ENCODE measurements around the gene CDH2. TPM values are rescaled to one million over a fixed set of nuclear protein-coding genes. Genes with fewer than 3 reads are reported as not detected.
A peak's percentile ranks its signal among the peaks of the same experiment; 100 is the strongest.

Gene CDH2
- total and polyA plus RNA-seq, 4 donors: 0.14 to 5.0 (median 0.87) TPM

DNA sequence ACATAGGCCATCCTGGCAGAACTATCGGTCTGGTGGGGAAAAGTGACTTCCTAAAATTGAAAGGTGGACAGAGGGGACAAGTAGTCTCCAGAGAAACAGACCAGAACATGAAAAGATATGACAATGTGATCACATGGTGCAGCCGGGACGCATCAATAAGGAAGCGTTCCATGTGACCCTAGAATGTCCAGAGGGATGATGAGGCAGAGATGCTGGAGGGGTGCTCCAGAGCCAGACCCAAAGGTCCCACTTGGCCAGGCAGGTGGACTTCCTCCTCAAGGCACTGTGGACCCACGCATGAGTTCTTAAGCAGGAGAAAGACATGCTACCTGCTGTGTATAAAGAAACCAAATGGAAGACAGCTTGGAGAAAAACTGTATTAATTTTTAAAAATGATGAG lies 50.2 kb downstream of the CDH2 start:
- no peak overlapping the region for H3K9ac ChIP-seq (ENCODE audit: insufficient read depth in 1 of 2, low read length in 2 of 2)
- H3K27ac ChIP-seq (ENCODE audit: low read depth in 1 of 2, low read length in 1 of 2): peak overlapping the region in 1 of 2 donors; percentile 74
- no peak overlapping the region for H3K4me3 ChIP-seq
- H3K4me1 ChIP-seq (ENCODE audit: control insufficient read depth in 5 of 5, insufficient read depth in 5 of 5, low read length in 5 of 5): peaks cover 0 to 10% (median 0%) of the 10 kb centered on the region in 5 donors
- WGBS, 2 donors: 92 to 93% methylated on average over 5 of the region's 5 CpGs
- no peaks in the 10 kb centered on the region for H3K9me3 ChIP-seq (ENCODE audit: control insufficient read depth in 4 of 4, insufficient read depth in 3 of 4, low read length in 3 of 4)
- H3K36me3 ChIP-seq (ENCODE audit: control insufficient read depth in 4 of 4, insufficient read depth in 4 of 4, low read length in 4 of 4): no peaks in the 10 kb centered on the region
- ATAC-seq (ENCODE audit: insufficient read depth, low FRiP score) (no peak), DNase-seq (no peak)
- no peak for TF ChIP-seq CTCF (IDR thresholded peaks at IDR 0.05; ENCODE audit: control extremely low read depth, extremely low read depth)
- no peaks in the 10 kb centered on the region for H3K27me3 ChIP-seq (ENCODE audit: control insufficient read depth in 3 of 3, insufficient read depth in 3 of 3, low read length in 2 of 3)

GRCh38 chr18:28125051-28125450 lies 51.9 kb downstream of the CDH2 start:
- WGBS, 2 donors: 68 to 82% methylated on average over 3 of the region's 3 CpGs

DNA sequence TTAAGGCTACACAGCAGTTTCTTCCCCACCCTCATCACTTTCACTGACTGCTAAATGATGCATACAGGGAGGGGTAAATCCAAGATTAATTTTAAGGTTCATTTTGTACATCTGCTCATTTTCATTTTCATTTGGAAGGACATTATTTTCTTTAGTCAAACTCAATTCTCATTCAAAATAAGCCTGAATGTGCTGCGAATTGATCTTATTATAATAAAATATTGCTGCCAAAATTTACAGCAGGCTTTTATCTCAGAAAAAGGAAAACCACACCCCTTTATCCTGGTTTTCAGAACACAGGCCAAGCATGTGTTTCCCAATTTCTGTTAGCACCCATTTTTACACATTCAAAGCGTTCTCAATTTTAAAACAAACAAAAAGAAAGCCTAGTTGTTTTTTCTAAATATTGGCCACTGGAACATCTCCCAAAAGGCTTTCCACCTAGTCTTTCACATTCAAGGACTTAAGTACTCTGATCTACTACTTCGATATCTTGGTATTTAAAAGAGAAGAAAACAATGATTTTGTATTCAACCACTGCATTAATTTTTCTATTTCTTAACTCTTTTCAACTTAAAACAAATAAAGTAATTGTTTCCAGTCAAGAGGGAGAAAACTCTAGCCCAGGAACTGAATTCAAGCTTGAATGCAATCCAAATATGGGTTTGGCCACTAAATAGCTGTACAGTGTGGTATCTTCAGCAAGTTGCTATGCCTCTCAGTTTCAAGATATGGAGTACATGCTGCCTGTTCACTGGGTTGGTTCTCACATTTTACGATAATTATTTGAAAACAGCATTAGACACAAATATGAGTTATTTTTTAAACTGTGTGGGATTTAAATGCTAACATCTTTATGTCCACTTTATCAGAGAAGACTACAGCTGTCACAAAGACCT lies 52.5 kb downstream of the CDH2 start:
- no peak overlapping the region for H3K9ac ChIP-seq (ENCODE audit: insufficient read depth in 1 of 2, low read length in 2 of 2)
- 63 to 74% methylated on average over 4 of the region's 4 CpGs for WGBS, 2 donors
- no peak overlapping the region for H3K4me3 ChIP-seq

More at GRCh38 chr18:28125051-28125450, 51.9 kb downstream of the CDH2 start:
- DNase-seq: no peak
- no peak for ATAC-seq (ENCODE audit: insufficient read depth, low FRiP score)
- TF ChIP-seq CTCF (IDR thresholded peaks at IDR 0.05; ENCODE audit: control extremely low read depth, extremely low read depth): no peak
- H3K27ac ChIP-seq (ENCODE audit: low read depth in 1 of 2, low read length in 1 of 2): no peak overlapping the region
- H3K27me3 ChIP-seq (ENCODE audit: control insufficient read depth in 3 of 3, insufficient read depth in 3 of 3, low read length in 2 of 3): no peaks in the 10 kb centered on the region
- H3K4me3 ChIP-seq: no peak overlapping the region
- peaks cover 0 to 18% (median 0%) of the 10 kb centered on the region in 5 donors for H3K4me1 ChIP-seq (ENCODE audit: control insufficient read depth in 5 of 5, insufficient read depth in 5 of 5, low read length in 5 of 5)
- no peaks in the 10 kb centered on the region for H3K9me3 ChIP-seq (ENCODE audit: control insufficient read depth in 4 of 4, insufficient read depth in 3 of 4, low read length in 3 of 4)
- no peak overlapping the region for H3K9ac ChIP-seq (ENCODE audit: insufficient read depth in 1 of 2, low read length in 2 of 2)
- no peaks in the 10 kb centered on the region for H3K36me3 ChIP-seq (ENCODE audit: control insufficient read depth in 4 of 4, insufficient read depth in 4 of 4, low read length in 4 of 4)

More for the DNA sequence above, 52.5 kb downstream of the CDH2 start:
- Histone ChIP-seq H3K9me3 (ENCODE audit: control insufficient read depth in 4 of 4, insufficient read depth in 3 of 4, low read length in 3 of 4) (no peaks in the 10 kb centered on the region), H3K4me1 (ENCODE audit: control insufficient read depth in 5 of 5, insufficient read depth in 5 of 5, low read length in 5 of 5) (peaks cover 0 to 18% (median 0%) of the 10 kb centered on the region in 5 donors), H3K36me3 (ENCODE audit: control insufficient read depth in 4 of 4, insufficient read depth in 4 of 4, low read length in 4 of 4) (no peaks in the 10 kb centered on the region), H3K27me3 (ENCODE audit: control insufficient read depth in 3 of 3, insufficient read depth in 3 of 3, low read length in 2 of 3) (no peaks in the 10 kb centered on the region), H3K27ac (ENCODE audit: low read depth in 1 of 2, low read length in 1 of 2) (no peak overlapping the region)
- DNase-seq (no peak), ATAC-seq (ENCODE audit: insufficient read depth, low FRiP score) (no peak)
- TF ChIP-seq CTCF (IDR thresholded peaks at IDR 0.05; ENCODE audit: control extremely low read depth, extremely low read depth): no peak
